Astrocyte of the spinal cord (primary cell): ENCODE measurements around the gene TMCC3.

Source experiments
- DNase-seq: peaks from one replicate; pipeline ENCODE4 v3.0.0; 2011; ENCODE audit warnings: low read depth, low spot score
- H3K4me3 ChIP-seq: 2 replicates; pipeline ENCODE4 v1.5.1; 2011; ENCODE audit warnings: low read depth, mild to moderate bottlenecking, low read length, moderate library complexity
- in situ Hi-C: cut with HindIII; loops from 2 replicates; pipeline ENCODE4 v1.10.0; 2017; ENCODE audit warnings: low sequenced_read_pairs
- TF ChIP-seq, protein P1 (sequence below): IDR thresholded peaks from 2 replicates; pipeline ENCODE4 v1.5.1; 2012; ENCODE audit warnings: low read depth, mild to moderate bottlenecking, low read length, inconsistent platforms

TMCC3 gene

DNA sequence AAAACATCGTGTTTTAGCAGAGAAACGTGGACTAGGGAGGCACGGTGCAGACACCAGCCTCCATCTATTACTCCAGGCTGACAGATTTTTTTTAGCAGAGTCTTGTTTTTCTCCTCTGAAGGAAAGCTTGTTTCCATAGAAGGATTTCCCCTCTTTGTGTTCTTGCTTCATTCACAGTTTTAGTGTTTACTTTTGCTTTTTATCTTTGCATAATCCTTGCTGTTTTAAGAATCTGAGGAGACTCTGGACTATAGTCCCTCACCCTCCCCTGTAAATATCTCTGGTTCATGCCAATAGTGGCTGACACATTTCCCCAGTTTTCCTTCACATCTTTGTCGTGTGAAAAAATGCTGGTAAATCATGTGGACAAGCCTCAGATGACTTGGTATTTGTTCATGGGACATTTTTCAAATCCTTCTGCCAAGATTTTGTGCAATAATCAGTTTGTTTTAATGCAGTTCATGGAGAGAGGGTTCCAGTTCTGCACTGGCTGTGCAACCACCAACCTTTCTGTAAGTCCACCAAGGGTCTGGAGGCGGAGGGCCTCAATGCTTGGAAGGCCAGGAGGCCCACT lies 39.9 kb upstream of the TMCC3 start:
- TF ChIP-seq, protein P1, sequence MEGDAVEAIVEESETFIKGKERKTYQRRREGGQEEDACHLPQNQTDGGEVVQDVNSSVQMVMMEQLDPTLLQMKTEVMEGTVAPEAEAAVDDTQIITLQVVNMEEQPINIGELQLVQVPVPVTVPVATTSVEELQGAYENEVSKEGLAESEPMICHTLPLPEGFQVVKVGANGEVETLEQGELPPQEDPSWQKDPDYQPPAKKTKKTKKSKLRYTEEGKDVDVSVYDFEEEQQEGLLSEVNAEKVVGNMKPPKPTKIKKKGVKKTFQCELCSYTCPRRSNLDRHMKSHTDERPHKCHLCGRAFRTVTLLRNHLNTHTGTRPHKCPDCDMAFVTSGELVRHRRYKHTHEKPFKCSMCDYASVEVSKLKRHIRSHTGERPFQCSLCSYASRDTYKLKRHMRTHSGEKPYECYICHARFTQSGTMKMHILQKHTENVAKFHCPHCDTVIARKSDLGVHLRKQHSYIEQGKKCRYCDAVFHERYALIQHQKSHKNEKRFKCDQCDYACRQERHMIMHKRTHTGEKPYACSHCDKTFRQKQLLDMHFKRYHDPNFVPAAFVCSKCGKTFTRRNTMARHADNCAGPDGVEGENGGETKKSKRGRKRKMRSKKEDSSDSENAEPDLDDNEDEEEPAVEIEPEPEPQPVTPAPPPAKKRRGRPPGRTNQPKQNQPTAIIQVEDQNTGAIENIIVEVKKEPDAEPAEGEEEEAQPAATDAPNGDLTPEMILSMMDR = no peak
- no peak for DNase-seq
- in situ Hi-C loops = no loop called here
- H3K4me3 ChIP-seq = no peak overlapping the region

DNA sequence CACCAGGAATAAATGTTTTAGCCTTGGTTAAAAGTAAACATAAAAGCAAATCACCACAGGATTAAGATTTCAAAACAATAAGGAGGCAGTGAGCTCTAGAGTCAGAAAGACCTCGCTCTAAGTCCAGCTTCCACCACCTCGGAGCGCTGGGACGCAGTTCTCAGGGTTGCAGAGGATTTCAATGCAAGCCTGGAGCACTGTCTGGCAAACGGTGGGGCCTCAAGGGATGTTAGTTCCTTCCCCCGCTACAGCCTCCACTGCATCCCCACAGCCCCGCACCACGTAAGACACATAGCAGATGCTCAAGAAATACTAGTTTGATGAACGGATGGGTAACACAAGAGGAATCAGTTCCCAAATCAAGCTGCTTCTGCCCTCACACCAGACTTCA lies 39.3 kb upstream of the TMCC3 start:
- in situ Hi-C loops = no loop called here
- no peak overlapping the region for H3K4me3 ChIP-seq
- no peak for DNase-seq
- TF ChIP-seq, protein P1 = no peak

DNA sequence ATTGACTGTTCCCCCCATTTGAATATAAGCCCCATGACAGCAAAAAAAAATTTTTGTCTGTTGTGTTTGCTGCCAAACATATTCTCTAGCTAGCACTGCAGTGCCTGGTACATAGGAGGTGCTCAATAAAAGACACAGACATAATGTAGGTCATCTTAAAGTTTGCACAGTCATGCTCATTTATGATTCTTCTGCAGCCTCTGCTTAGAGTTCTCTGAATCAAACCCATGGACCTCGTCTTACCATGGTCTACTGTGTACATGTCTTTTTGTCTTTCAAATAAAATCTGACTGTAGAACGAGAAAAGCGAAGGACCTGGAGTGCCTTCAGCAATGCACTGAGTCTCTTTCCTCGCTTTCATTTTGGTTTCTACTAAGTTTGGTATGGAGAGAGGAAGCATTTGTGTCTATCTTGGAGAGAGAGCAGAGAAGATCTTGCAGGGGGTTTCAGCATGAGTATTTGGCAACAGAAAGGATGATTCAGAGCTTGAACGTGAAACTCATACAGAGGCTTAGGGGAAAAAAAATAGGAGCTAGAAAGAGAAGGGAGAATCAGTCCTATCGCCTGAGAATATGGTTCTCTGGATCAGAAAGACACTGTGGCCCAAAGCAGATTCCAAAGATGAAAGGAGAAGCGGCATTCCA lies 38.8 kb upstream of the TMCC3 start:
- peak; percentile 62 for DNase-seq
- H3K4me3 ChIP-seq = no peak overlapping the region
- in situ Hi-C loops = no loop called here
- TF ChIP-seq, protein P1 = no peak

DNA sequence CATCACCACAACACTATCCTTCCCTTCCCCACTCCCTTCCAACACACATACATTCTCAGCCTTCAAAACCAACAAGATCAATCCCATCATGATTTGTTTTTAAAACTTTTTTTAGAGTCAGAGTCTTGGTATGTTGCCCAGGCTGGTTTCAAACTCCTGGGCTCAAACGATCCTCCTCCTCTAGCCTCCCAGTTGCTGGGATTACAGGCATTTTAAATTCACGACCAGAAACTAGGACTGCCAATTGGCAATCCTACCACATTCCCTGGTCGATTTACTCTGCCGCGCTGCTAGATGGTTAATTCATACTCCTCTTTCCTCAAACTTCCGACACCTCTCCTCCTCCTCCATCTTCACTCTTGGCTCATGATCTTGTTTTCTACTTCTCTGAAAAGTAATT lies 37.5 kb upstream of the TMCC3 start:
- no peak overlapping the region for H3K4me3 ChIP-seq
- in situ Hi-C loops = no loop called here
- TF ChIP-seq, protein P1 = no peak
- no peak for DNase-seq

DNA sequence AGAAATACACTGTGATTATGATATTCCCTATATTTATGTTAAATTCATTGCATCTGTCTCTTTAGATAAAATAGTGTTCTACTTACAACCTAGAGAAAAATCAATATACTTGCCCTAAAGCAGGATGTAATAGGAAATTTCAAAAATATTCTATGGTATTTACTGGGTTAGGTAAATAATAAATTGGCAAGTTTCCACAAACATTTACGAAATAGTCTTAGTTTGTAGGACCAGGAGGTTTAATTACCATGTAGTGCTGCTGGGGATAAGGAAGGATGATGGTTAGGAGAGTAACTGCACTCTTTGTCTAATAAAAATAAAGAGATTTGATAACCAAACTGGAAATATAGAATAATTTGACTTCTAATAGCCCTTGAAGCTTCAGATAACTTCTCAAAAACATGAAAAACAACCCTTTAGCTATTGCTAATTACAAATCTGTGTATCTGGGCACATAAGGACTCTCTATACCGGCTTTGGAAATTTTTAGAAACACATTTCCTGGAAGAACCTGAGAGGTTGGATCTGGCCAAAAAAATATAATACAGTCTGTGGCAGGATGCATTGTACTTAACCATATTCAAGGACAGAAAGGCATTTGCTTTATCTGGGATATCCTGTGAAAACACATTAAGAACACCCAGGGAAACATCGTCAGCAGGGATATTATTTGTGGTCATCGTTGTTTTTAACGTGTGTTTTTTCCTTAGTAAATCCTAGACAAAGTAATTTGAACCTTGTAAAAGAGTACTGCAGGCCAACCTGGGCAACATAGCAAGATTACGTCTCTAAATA lies 36.7 kb upstream of the TMCC3 start:
- H3K4me3 ChIP-seq = no peak overlapping the region
- no peak for DNase-seq
- in situ Hi-C loops = no loop called here
- TF ChIP-seq, protein P1 = no peak

DNA sequence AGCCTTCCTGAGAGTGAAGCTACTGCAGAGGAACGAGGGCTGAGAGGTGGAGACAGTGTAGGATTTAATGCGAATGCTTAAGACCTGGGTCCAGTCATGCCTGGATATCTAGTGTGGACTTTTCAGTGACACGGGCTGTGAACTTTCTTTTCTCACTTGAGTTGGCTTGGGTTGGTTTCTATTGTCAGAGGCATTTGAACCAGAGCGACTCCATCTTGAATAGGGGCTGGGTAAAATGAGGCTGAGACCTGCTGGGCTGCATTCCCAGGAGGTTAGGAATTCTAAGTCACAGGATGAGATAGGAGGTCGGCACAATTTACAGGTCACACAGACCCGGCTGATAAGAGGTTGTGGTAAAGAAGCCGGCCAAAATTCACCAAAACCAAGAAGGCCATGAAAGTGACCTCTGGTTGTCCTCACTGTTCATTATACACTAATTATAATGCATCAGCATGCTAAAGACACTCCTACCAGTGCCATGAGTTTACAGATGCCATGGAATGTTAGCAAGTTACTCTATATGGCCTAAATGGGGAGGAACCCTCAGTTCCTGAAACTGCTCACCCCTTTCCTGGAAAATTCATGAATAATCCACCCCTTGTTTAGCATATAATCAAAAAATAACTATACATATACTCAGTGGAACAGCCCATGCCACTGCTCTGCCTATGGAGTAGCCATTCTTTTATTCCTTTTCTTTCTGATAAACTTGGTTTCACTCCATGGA lies 34.2 kb upstream of the TMCC3 start:
- DNase-seq = no peak
- in situ Hi-C loops = no loop called here
- no peak overlapping the region for H3K4me3 ChIP-seq
- TF ChIP-seq, protein P1 = no peak
